Lower leg skin (tissue), 4 donors: ENCODE measurements around the gene PKD1L1. TPM values are rescaled to one million over a fixed set of nuclear protein-coding genes. Genes with fewer than 3 reads are reported as not detected.
A peak's percentile ranks its signal among the peaks of the same experiment; 100 is the strongest.

ENCODE experiments used
- DNase-seq, 2 donors: peaks; one replicate each; pipeline ENCODE4 v3.0.0-alpha.2; 2019; ENCODE audit warnings: low spot score in 2 of 2
- H3K4me3 ChIP-seq: fragments of 200-600 bp; sonication (generic); 2 replicates; pipeline ENCODE4 v1.5.1; 2017; ENCODE audit warnings: mild to moderate bottlenecking, low read depth; ENCODE audit not compliant: poor library complexity, severe bottlenecking
- CTCF ChIP-seq, 3 donors: fragments of 450-650 bp; IDR thresholded peaks; one replicate each; pipeline ENCODE4 v1.5.1; 2016; ENCODE audit warnings: antibody characterized with exemption in 3 of 3, mild to moderate bottlenecking in 3 of 3, moderate library complexity in 2 of 3
- POLR2A ChIP-seq, 2 donors: fragments of 450-650 bp; IDR thresholded peaks; one replicate each; pipeline ENCODE4 v1.6.1; 2016 to 2017; ENCODE audit warnings: antibody characterized with exemption in 2 of 2, mild to moderate bottlenecking in 1 of 2, moderate library complexity in 1 of 2
- WGBS, 2 donors: methylation state at CpG; one replicate each; pipeline ENCODE4 v1.1.5; 2018; 5-methylcytosine and 5-hydroxymethylcytosine counted together
- intact Hi-C: fragments of 100-400 bp; cut with DNase I; formaldehyde crosslinking; loops from one replicate; pipeline ENCODE4 v1.15.0; 2023; ENCODE audit warnings: low total_unique reads
- total RNA-seq, 4 donors: library from RNA; depleted of rRNA; stranded (reverse); fragments of >200 nt; gene quantifications; one replicate each; pipeline ENCODE4 v1.1.0, GENCODE V29; 2016

Gene PKD1L1
- total RNA-seq, 4 donors from 2014 or later: 0.04 to 0.12 (median 0.07) TPM

- TF ChIP-seq CTCF (IDR thresholded peaks at IDR 0.05): no peak
- TF ChIP-seq POLR2A (IDR thresholded peaks at IDR 0.05): no peak
- DNase-seq: no peak
- H3K4me3 ChIP-seq: no peak overlapping the region
- intact Hi-C loops: no loop called here
These were observed 3.1 kb upstream of the PKD1L1 start for GRCh38 chr7:47951374-47951773.

GRCh38 chr7:47950714-47951113, 2.4 kb upstream of the PKD1L1 start:
- DNase-seq: no peak

GRCh38 chr7:47949703-47950102, 1.4 kb upstream of the PKD1L1 start:
- H3K4me3 ChIP-seq: no peak overlapping the region
- TF ChIP-seq POLR2A (IDR thresholded peaks at IDR 0.05): no peak
- no peak for TF ChIP-seq CTCF (IDR thresholded peaks at IDR 0.05)
- intact Hi-C loops: loop anchor here (5.0 kb wide), 1 partner anchor 163 kb away; no protein-coding TSS in a partner anchor
- WGBS, 2 donors: 89 to 91% methylated on average over 4 of the region's 4 CpGs
- DNase-seq: no peak

More at GRCh38 chr7:47950714-47951113, 2.4 kb upstream of the PKD1L1 start:
- 52 to 61% methylated on average over 11 of the region's 11 CpGs for WGBS, 2 donors
- intact Hi-C loops: no loop called here
- no peak overlapping the region for H3K4me3 ChIP-seq
- TF ChIP-seq CTCF (IDR thresholded peaks at IDR 0.05): no peak
- TF ChIP-seq POLR2A (IDR thresholded peaks at IDR 0.05): no peak

DNA sequence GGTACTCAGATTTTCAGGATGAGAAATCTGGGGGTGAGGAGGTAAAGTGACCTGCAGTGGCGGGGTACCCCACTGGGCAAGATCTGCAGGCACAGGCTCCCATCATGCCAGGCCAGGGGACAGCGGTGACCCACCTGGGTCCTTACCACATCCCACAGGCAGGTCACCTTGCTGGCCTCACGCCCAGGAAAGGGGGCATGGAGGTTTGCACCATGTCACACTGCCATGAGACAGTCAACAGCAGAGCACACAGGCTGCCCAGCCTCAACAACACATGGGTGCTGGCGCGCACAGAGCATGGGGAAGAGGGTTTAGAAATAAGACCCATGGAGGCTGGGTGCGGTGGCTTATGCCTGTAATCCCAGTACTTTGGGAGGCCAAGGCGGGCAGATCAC, 914 bp downstream of the PKD1L1 start:
- 93 to 94% methylated on average over 7 of the region's 7 CpGs for WGBS, 2 donors

GRCh38 chr7:47946581-47947354, 1.5 kb downstream of the PKD1L1 start:
- no peak for TF ChIP-seq CTCF (IDR thresholded peaks at IDR 0.05)
- no peak for TF ChIP-seq POLR2A (IDR thresholded peaks at IDR 0.05)
- 74 to 80% methylated on average over 7 of the region's 7 CpGs for WGBS, 2 donors
- H3K4me3 ChIP-seq: no peak overlapping the region
- intact Hi-C loops: loop anchor here (5.0 kb wide), 1 partner anchor 166 kb away; no protein-coding TSS in a partner anchor
- peak in 1 of 2 donors; percentile 52 for DNase-seq

More for the DNA sequence above, 914 bp downstream of the PKD1L1 start:
- TF ChIP-seq CTCF (IDR thresholded peaks at IDR 0.05): no peak
- no peak for TF ChIP-seq POLR2A (IDR thresholded peaks at IDR 0.05)
- peak in 1 of 2 donors; percentile 74 for DNase-seq
- intact Hi-C loops: loop anchor here (5.0 kb wide), 1 partner anchor 165 kb away; no protein-coding TSS in a partner anchor
- H3K4me3 ChIP-seq: no peak overlapping the region
